Mucosa of stomach (tissue), 1 donor: Measurements from ENCODE around the gene NUTM2A.
"Not testable (repeated sequence)": the region's sequence is repeated elsewhere in the genome, so short reads cannot be mapped to it uniquely, and the experiment has no call there.

ENCODE experiments used
- H3K27me3 ChIP-seq: one replicate; pipeline ENCODE4 v1.7.0; 2013; ENCODE audit warnings: mild to moderate bottlenecking, low read length; ENCODE audit not compliant: control insufficient read depth, insufficient read depth
- H3K36me3 ChIP-seq: one replicate; pipeline ENCODE4 v1.7.0; 2013; ENCODE audit warnings: low read length; ENCODE audit not compliant: control insufficient read depth, insufficient read depth
- H3K4me1 ChIP-seq: one replicate; pipeline ENCODE4 v1.7.0; 2013; ENCODE audit warnings: mild to moderate bottlenecking, low read length; ENCODE audit not compliant: control insufficient read depth, insufficient read depth
- H3K4me3 ChIP-seq: one replicate; pipeline ENCODE4 v1.7.0; 2013; ENCODE audit warnings: low read length
- H3K9ac ChIP-seq: one replicate; pipeline ENCODE4 v1.7.0; 2013; ENCODE audit warnings: mild to moderate bottlenecking, low read length, moderate library complexity
- H3K9me3 ChIP-seq: one replicate; pipeline ENCODE4 v1.7.0; 2013; ENCODE audit warnings: mild to moderate bottlenecking, low read length, moderate library complexity; ENCODE audit not compliant: control insufficient read depth
- donor health status: Pancreatic carcinoma.

The NUTM2A gene

DNA sequence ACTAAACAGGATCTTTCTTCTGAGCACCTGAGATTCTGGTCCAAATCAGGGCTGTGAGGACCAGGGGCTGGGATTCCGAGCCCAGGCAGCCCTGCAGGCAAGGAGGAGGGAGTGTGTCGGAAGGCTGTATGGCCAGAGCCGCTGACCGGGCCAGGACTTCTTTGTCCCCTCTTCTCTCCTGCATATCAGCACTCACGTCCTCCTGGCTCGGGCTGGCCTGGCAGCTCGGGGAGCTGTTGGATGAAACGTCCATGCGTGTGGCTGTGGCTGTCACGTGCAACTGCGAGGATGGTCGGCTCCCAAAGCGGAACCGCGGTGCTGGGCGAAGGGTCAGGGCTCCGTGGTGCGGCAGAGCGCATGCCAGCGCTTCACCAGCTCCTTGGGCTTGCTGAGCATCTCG, 11.4 kb upstream of the NUTM2A start:
- H3K9me3 ChIP-seq, H3K4me1 ChIP-seq, H3K9ac ChIP-seq, H3K36me3 ChIP-seq, H3K27me3 ChIP-seq, H3K4me3 ChIP-seq: not testable (repeated sequence)

DNA sequence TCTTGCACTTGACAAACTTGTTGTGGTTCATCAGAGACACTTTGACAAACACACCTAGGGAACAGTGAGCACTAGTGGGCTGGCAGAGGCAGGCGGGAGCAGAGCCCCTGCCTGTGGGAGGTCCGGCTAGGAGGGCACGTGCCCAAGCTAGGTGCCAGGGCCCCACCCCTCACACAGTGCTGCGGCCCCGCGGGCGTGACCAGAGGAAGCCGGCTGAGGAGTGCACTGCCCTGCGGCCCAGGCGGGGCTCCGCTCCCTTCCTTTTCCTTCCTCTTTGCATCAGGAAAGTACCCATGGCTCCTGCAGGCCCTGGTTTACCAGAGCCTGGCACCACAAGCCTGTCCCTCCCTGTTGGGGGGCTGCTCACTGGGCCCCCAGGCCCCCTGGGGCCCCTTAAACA, 9.1 kb upstream of the NUTM2A start:
- H3K4me3 ChIP-seq, H3K27me3 ChIP-seq, H3K36me3 ChIP-seq, H3K9ac ChIP-seq, H3K4me1 ChIP-seq, H3K9me3 ChIP-seq: not testable (repeated sequence)

DNA sequence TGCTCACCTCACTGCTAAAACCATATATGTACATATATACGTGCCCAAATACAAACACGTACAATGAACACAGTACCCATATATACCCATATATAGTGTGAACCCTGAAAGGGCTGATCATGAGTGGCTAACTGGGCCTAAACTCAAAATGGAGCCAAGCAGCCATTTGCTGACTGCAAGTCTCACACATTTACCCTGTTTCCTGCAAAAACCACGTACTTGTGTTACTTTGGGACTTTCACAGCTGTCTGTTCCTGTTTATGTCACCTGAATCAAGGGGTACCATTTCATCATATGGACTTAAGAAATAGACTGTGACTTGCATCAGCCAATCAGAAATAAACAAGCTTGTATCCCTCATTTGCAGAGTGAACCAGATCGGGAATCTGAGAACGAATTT, 5.9 kb upstream of the NUTM2A start:
- H3K36me3 ChIP-seq, H3K9me3 ChIP-seq, H3K4me3 ChIP-seq, H3K27me3 ChIP-seq, H3K9ac ChIP-seq, H3K4me1 ChIP-seq: not testable (repeated sequence)

DNA sequence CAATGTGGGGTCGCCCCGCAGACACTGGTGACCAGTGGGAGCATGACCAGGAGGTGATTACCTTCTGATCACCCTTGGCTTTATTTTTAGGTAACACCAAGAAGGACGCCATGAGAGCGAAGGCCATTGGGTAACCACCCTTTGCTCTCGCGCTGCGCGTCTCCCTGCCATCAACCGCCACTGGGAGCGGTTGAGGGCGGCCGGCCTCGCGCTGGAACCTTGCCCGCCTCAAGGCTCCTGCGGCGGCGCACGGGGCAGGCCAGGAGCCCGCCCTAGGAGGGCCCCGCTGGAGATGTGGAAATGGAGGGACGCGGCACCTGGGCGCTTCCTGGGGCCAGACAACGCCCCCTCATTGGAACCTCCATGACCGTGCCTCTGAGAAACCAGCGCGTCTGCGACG, 2.5 kb upstream of the NUTM2A start:
- not testable (repeated sequence) for H3K36me3 ChIP-seq, H3K4me1 ChIP-seq, H3K4me3 ChIP-seq, H3K9ac ChIP-seq, H3K9me3 ChIP-seq, H3K27me3 ChIP-seq

DNA sequence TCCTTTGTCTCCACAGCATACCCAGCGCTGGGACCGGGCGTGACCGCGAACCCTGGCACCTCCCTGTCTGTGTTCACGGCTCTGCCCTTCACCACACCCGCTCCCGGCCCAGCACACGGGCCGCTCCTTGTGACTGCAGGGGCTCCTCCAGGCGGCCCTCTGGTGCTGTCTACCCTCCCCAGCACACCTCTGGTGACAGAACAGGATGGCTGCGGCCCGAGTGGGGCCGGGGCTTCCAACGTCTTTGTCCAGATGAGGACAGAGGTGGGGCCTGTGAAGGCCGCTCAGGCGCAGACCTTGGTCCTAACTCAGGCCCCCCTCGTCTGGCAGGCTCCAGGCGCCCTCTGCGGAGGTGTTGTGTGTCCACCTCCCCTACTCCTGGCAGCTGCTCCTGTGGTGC, 3.0 kb downstream of the NUTM2A start:
- not testable (repeated sequence) for H3K4me1 ChIP-seq, H3K9ac ChIP-seq, H3K36me3 ChIP-seq, H3K4me3 ChIP-seq, H3K9me3 ChIP-seq, H3K27me3 ChIP-seq

DNA sequence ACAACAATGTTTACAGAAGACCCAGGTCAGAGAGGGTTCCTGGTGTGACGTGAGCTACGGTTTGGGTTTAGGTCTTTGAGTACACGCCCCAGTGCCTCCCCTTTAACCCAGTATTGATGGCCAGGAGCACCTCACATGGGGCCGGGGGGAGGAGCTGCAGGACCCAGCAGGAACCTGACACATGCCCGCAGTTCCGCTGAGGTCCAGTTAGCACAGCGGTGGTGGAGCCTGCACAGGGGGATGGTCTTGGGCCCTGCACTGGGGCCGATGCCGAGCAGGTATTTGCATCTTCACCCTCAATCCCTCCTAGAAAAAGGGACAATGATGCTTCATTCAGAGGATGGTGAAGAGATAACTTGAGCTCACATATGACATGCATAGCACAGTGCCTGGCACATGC, 4.0 kb downstream of the NUTM2A start:
- H3K4me3 ChIP-seq, H3K9ac ChIP-seq, H3K36me3 ChIP-seq, H3K27me3 ChIP-seq, H3K9me3 ChIP-seq, H3K4me1 ChIP-seq: not testable (repeated sequence)

DNA sequence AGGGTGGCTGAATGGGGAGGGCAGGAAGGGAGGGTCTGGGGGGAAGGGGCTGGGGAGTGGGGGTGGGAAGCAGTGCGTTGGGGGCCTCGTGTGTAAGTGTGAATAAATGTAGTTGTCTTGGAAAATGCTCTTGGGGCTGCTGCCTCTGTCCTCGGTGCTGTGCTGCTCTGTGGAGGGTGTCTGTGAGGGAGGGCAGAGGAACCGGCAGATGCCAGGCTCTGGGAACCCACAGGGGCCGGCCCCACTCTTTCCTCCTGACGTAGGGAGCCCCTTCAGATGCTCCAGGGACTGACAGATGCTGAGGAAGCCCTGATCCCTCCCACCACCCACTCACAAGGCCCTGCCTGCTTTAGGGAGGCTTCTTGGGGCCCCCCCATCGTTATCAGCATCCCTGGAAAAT, 9.6 kb downstream of the NUTM2A start:
- H3K4me1 ChIP-seq, H3K27me3 ChIP-seq, H3K9me3 ChIP-seq, H3K9ac ChIP-seq, H3K36me3 ChIP-seq, H3K4me3 ChIP-seq: not testable (repeated sequence)

DNA sequence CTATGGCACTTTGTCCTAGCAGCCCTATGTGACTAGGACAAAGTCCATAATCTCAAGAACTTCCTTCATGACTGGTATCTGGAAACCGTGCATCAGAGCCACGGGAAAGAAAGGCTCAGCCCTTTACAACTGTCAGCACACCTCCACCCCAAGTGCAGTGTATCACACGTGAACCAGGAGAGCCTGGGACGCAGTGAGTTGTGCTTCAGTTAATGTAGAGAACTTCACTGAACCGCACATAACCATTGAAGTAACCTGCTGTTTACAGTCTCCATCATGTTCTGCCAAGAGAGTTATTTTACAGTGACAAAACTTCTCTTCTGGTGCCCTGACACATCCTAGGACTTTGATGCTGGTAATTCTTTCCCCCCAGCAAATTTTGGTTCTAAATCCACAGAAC, 12.0 kb downstream of the NUTM2A start:
- not testable (repeated sequence) for H3K9ac ChIP-seq, H3K4me1 ChIP-seq, H3K9me3 ChIP-seq, H3K4me3 ChIP-seq, H3K27me3 ChIP-seq, H3K36me3 ChIP-seq

DNA sequence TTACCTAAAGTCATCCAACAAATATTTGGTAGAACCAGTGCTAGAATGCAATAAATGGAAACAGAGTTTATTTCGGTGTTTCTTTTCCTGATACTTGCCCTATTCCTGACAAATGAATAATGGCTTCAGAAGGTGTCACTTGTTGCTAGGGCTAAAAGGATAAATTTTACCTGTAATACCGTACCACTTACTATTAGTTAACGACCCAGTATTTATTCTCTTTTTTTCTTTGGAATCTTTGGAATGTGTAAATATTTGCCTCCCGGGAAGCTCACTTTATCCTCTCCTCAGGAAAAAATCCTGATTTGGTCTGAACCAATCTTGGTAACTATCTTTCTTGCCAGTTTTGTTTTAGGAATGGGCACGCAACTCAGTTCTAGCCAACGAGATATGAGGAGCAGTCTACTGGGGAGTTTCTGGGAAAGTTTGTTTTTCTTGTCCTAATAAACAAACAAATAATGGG, 14.1 kb downstream of the NUTM2A start:
- not testable (repeated sequence) for H3K4me3 ChIP-seq, H3K9me3 ChIP-seq, H3K27me3 ChIP-seq, H3K9ac ChIP-seq, H3K4me1 ChIP-seq, H3K36me3 ChIP-seq

DNA sequence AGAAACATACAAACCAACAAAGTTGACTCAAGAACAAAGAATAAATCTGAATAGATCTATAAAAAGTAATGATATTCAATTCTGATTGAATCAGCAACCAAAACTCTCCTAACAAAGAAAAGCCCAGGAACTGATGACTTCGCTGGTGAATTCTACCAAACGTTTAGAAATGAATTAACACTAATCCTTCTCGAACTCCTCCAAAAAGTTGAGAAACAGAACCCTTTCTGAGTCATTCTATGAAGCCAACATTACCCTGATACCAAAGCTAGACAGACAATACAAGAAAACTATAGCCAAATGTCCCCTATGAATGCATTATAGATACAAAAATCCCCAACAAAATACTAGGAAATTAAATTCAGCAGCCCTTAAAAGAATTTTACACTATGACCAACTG, 16.9 kb downstream of the NUTM2A start:
- H3K9me3 ChIP-seq, H3K9ac ChIP-seq, H3K4me1 ChIP-seq, H3K4me3 ChIP-seq, H3K36me3 ChIP-seq, H3K27me3 ChIP-seq: not testable (repeated sequence)

DNA sequence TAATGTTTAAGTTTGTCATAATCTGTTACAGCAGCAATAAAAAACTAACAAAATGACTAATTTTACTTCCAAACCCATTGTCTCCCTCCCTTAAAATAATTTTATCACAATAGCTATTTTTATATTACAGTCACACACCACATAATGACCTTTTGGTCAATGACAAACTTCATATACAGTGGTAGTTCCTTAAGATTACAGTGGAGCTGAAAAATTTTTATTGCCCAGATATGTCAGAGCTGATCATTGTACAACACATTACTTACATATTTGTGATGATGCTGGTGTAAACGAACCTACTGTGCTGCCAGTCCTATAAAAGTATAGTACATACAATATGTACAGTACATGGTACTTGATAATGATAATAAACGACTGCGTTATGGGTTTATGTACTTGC, 22.1 kb downstream of the NUTM2A start:
- not testable (repeated sequence) for H3K4me3 ChIP-seq, H3K9me3 ChIP-seq, H3K9ac ChIP-seq, H3K27me3 ChIP-seq, H3K36me3 ChIP-seq, H3K4me1 ChIP-seq

DNA sequence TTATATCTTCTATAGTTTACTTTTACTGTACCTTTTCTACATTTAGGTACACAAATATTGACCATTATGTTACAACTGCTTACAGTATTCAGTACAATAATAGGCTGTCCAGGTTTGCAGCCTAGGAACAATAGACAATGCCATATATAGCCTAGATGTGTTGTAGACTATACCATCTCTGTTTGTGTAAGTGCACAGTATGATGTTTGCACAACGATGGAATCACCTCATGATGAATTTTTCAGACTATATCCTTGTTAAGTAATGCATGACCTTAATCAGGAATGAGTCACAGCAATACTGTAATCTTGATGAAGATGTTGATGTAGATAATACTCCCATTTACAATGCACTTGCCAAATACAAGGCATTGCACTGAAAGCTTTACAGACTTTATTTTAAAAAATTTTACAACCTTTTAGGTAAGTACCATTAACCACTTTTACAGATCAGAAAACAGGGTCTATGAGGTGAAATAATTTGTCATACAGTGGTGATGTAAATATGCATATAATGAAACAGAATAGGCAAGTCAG, 23.6 kb downstream of the NUTM2A start:
- not testable (repeated sequence) for H3K9me3 ChIP-seq, H3K4me1 ChIP-seq, H3K36me3 ChIP-seq, H3K9ac ChIP-seq, H3K4me3 ChIP-seq, H3K27me3 ChIP-seq

DNA sequence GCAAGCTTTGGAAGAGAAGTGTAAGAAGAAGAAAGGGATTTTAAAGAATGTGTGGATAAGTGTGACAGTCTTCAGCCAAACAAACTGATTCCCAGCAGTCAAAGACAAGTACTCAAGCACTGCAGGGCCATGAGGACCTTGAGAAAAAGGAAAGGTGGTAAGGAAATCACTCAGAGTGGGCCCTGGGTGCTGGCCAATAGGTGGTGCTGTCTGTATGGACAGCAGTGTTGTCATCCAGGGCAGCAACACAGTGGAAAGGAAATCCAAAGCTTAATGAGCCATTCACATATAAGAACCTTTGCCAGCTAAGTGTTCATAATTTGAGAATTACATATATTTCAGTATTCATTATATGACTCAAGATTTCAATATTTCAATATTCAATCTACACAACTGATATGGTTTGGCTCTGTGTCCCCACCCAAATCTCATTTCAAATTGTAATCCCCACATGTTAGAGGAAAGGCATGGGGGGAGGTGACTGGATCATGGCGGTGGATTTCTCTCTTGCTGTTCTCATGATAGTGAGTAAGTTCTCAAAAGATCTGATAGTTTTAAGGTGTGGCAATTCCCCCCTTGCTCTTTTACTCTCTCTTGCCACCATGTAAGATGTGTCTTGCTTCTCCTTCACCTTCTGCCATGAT, 55.6 kb downstream of the NUTM2A start:
- H3K4me3 ChIP-seq, H3K4me1 ChIP-seq, H3K9ac ChIP-seq, H3K9me3 ChIP-seq, H3K27me3 ChIP-seq, H3K36me3 ChIP-seq: not testable (repeated sequence)
